Kidney epithelial cell (primary cell): ENCODE data around the gene FHIP2A. TPM values are rescaled to one million over a fixed set of nuclear protein-coding genes. Genes with fewer than 3 reads are reported as not detected.

Source experiments
- DNase-seq: peaks from one replicate; pipeline ENCODE4 v3.0.0-alpha.2; 2010; ENCODE audit warnings: low read depth
- H3K27me3 ChIP-seq: 2 replicates; pipeline ENCODE4 v1.6.0; 2011; ENCODE audit warnings: low read length; ENCODE audit not compliant: control insufficient read depth, insufficient read depth
- H3K36me3 ChIP-seq: 2 replicates; pipeline ENCODE4 v1.5.1; 2011; ENCODE audit warnings: low read length; ENCODE audit not compliant: control insufficient read depth, insufficient read depth
- H3K4me3 ChIP-seq: 2 replicates; pipeline ENCODE4 v1.5.1; 2011; ENCODE audit warnings: low read depth, mild to moderate bottlenecking, control low read depth, low read length
- CTCF ChIP-seq: IDR thresholded peaks from 2 replicates; pipeline ENCODE4 v1.5.1; 2011; ENCODE audit warnings: mild to moderate bottlenecking, moderate library complexity, low read length, control low read depth, inconsistent platforms; ENCODE audit not compliant: insufficient read depth, poor library complexity, severe bottlenecking
- total RNA-seq: library from RNA; depleted of rRNA; stranded (reverse); fragments of >200 nt; gene quantifications from 2 replicates; pipeline ENCODE4 v1.2.3, GENCODE V29; 2015

Gene FHIP2A
- total RNA-seq, 1 donor from 2014 or later: 16.3 TPM

GRCh38 chr10:114810926-114811325, 10.7 kb upstream of the FHIP2A start:
- TF ChIP-seq CTCF: no peak
- H3K4me3 ChIP-seq: no peak overlapping the region
- DNase-seq: no peak
- no peaks in the 10 kb centered on the region for H3K36me3 ChIP-seq
- H3K27me3 ChIP-seq: no peaks in the 10 kb centered on the region

- no peak for DNase-seq
- no peak for TF ChIP-seq CTCF
- Histone ChIP-seq H3K36me3 (no peaks in the 10 kb centered on the region), H3K4me3 (no peak overlapping the region), H3K27me3 (no peaks in the 10 kb centered on the region)
These were observed 9.7 kb upstream of the FHIP2A start for GRCh38 chr10:114811862-114812261.

GRCh38 chr10:114815791-114816190, 5.8 kb upstream of the FHIP2A start:
- DNase-seq: no peak
- H3K27me3 ChIP-seq: no peaks in the 10 kb centered on the region
- no peaks in the 10 kb centered on the region for H3K36me3 ChIP-seq
- no peak for TF ChIP-seq CTCF
- H3K4me3 ChIP-seq: no peak overlapping the region

GRCh38 chr10:114816308-114816707, 5.3 kb upstream of the FHIP2A start:
- H3K4me3 ChIP-seq: no peak overlapping the region
- no peaks in the 10 kb centered on the region for H3K36me3 ChIP-seq
- DNase-seq: no peak
- no peak for TF ChIP-seq CTCF
- no peaks in the 10 kb centered on the region for H3K27me3 ChIP-seq

GRCh38 chr10:114819322-114819721, 2.3 kb upstream of the FHIP2A start:
- no peak for TF ChIP-seq CTCF
- H3K27me3 ChIP-seq: no peaks in the 10 kb centered on the region
- DNase-seq: no peak
- H3K36me3 ChIP-seq: no peaks in the 10 kb centered on the region
- no peak overlapping the region for H3K4me3 ChIP-seq

GRCh38 chr10:114821915-114822443, 399 bp downstream of the FHIP2A start:
- no peak for DNase-seq
- Histone ChIP-seq H3K36me3 (no peaks in the 10 kb centered on the region), H3K27me3 (no peaks in the 10 kb centered on the region), H3K4me3 (peak overlapping the region; percentile 89)
- TF ChIP-seq CTCF: no peak
